ENCODE data around the gene RTF2. TPM values are rescaled to one million over a fixed set of nuclear protein-coding genes. Genes with fewer than 3 reads are reported as not detected.

Gene RTF2
- total RNA-seq, 2 experiments from 2014 or later = 52.7 to 55.2 TPM

- Histone ChIP-seq H3K9me3 (ENCODE audit: control insufficient read depth in 1 of 2, insufficient read depth in 1 of 2, low read length in 2 of 2) (no peaks in the 10 kb centered on the region), H3K4me3 (ENCODE audit: low read length) (no peak overlapping the region), H3K27me3 (ENCODE audit: control insufficient read depth in 1 of 2, insufficient read depth in 2 of 2, low read length in 2 of 2) (no peaks in the 10 kb centered on the region), H3K27ac (ENCODE audit: low read depth in 1 of 2, low read length in 2 of 2) (no peak overlapping the region), H3K36me3 (ENCODE audit: insufficient read depth, low read length) (peaks cover 70% of the 10 kb centered on the region), H3K4me1 (ENCODE audit: insufficient read depth, low read length) (peaks cover 8% of the 10 kb centered on the region)
- intact Hi-C loops (cut with DNase I, micrococcal nuclease) = no loop called here
- DNase-seq (no peak), ATAC-seq (ENCODE audit: poor library complexity) (no peak)
- Mint-ChIP-seq H3K27ac (no peak overlapping the region), H3K4me1 (ENCODE audit: low read depth) (peaks cover 36% of the 10 kb centered on the region), H3K27me3 (no peaks in the 10 kb centered on the region), H3K36me3 (ENCODE audit: low read depth) (peaks cover 94% of the 10 kb centered on the region), H3K4me3 (no peak overlapping the region), H3K9me3 (no peaks in the 10 kb centered on the region)
- TF ChIP-seq CTCF (IDR thresholded peaks at IDR 0.05) = no peak
- CTCF ChIA-PET = interaction anchor here (0.7 kb wide), 1 partner anchor 54 kb away, joined by 3 read pairs; no protein-coding TSS in a partner anchor
- POLR2A ChIA-PET = no interaction called here
Observed at GRCh38 chr20:56488566-56488965, 20.1 kb downstream of the RTF2 start.

- H3K36me3 ChIP-seq (ENCODE audit: insufficient read depth, low read length) = peaks cover 16% of the 10 kb centered on the region
- H3K27me3 ChIP-seq (ENCODE audit: control insufficient read depth in 1 of 2, insufficient read depth in 2 of 2, low read length in 2 of 2) = no peaks in the 10 kb centered on the region
- Mint-ChIP-seq H3K27ac (no peak overlapping the region), H3K4me3 (no peak overlapping the region), H3K9me3 (no peaks in the 10 kb centered on the region), H3K27me3 (no peaks in the 10 kb centered on the region), H3K36me3 (ENCODE audit: low read depth) (peaks cover 47% of the 10 kb centered on the region), H3K4me1 (ENCODE audit: low read depth) (peaks cover 36% of the 10 kb centered on the region)
- intact Hi-C loops (cut with DNase I, micrococcal nuclease) = no loop called here
- ATAC-seq (ENCODE audit: poor library complexity) (no peak), DNase-seq (no peak)
- no peak for TF ChIP-seq CTCF (IDR thresholded peaks at IDR 0.05)
- ChIA-PET POLR2A (no interaction called here), CTCF (no interaction called here)
- H3K4me1 ChIP-seq (ENCODE audit: insufficient read depth, low read length) = peaks cover 8% of the 10 kb centered on the region
- H3K9me3 ChIP-seq (ENCODE audit: control insufficient read depth in 1 of 2, insufficient read depth in 1 of 2, low read length in 2 of 2) = no peaks in the 10 kb centered on the region
- no peak overlapping the region for H3K4me3 ChIP-seq (ENCODE audit: low read length)
- H3K27ac ChIP-seq (ENCODE audit: low read depth in 1 of 2, low read length in 2 of 2) = no peak overlapping the region
Observed at GRCh38 chr20:56501116-56501515, 32.7 kb downstream of the RTF2 start.

- Mint-ChIP-seq H3K27ac (peak overlapping the region; percentile 72), H3K9me3 (no peaks in the 10 kb centered on the region), H3K27me3 (no peaks in the 10 kb centered on the region), H3K4me3 (peak overlapping the region; percentile 7), H3K4me1 (ENCODE audit: low read depth) (peaks cover 32% of the 10 kb centered on the region), H3K36me3 (ENCODE audit: low read depth) (peaks cover 44% of the 10 kb centered on the region)
- ChIA-PET CTCF (no interaction called here), POLR2A (no interaction called here)
- intact Hi-C loops (cut with DNase I, micrococcal nuclease) = loop anchor here in 1 of 2 experiments (1.0 to 2.0 kb wide), 2 partner anchors 104 to 111 kb away; partner anchors contain the start of genes AURKA and CSTF1
- no peaks in the 10 kb centered on the region for H3K9me3 ChIP-seq (ENCODE audit: control insufficient read depth in 1 of 2, insufficient read depth in 1 of 2, low read length in 2 of 2)
- no peaks in the 10 kb centered on the region for H3K27me3 ChIP-seq (ENCODE audit: control insufficient read depth in 1 of 2, insufficient read depth in 2 of 2, low read length in 2 of 2)
- H3K36me3 ChIP-seq (ENCODE audit: insufficient read depth, low read length) = peaks cover 10% of the 10 kb centered on the region
- DNase-seq = no peak
- H3K4me3 ChIP-seq (ENCODE audit: low read length) = no peak overlapping the region
- H3K27ac ChIP-seq (ENCODE audit: low read depth in 1 of 2, low read length in 2 of 2) = no peak overlapping the region
- H3K4me1 ChIP-seq (ENCODE audit: insufficient read depth, low read length) = peaks cover 8% of the 10 kb centered on the region
- no peak for TF ChIP-seq CTCF (IDR thresholded peaks at IDR 0.05)
- ATAC-seq (ENCODE audit: poor library complexity) = no peak
Observed at GRCh38 chr20:56503916-56504315, 35.5 kb downstream of the RTF2 start.

Data from CD4-positive, alpha-beta T cell (primary cell).